ENCODE measurements around the gene NRG2.

The NRG2 gene

DNA sequence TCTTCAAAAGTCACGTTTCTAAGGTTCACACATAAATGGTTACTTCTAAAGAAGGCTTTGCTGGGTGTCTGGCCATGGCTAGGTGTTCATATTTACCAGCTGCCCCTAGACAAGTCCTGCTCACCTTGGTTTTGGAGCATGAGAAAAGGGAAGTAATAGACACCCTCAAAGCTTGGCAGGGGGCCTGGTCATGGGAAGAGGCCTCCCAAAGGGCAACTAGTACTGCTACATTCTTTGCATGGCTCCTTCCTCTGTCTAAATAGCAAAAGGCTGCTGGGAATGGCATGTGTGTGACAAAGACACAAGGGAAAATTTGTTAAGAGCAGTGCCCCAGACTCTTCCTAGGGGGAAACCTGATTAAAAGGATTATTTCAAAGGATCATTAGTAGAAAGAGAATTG lies 93.4 kb downstream of the NRG2 start:
- no peak for DNase-seq (ENCODE audit: low read depth, low spot score)

- no peak for DNase-seq (ENCODE audit: low read depth, low spot score)
Measured at GRCh38 chr5:139947727-139948126, 95.4 kb downstream of the NRG2 start.

DNA sequence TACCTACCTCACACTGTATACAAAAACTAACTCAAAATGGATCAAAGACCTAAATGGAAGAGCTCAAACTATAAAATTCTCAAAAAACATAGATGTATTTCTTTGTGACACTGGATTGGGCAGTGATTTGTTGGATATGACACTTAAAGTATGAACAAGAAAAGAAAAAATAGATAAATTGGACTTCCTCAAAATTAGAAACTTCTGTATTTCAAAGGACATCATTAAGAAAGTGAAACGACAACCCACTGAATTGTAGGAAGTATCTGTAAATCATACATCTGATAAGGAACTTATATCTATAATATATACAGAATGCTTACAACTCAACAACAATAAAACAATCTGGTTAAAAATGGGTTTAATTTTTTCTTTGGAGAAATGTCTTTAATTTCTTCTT lies 96.7 kb downstream of the NRG2 start:
- DNase-seq (ENCODE audit: low read depth, low spot score), result no peak

GRCh38 chr5:139946006-139946405 lies 97.1 kb downstream of the NRG2 start:
- DNase-seq (ENCODE audit: low read depth, low spot score), result no peak

DNA sequence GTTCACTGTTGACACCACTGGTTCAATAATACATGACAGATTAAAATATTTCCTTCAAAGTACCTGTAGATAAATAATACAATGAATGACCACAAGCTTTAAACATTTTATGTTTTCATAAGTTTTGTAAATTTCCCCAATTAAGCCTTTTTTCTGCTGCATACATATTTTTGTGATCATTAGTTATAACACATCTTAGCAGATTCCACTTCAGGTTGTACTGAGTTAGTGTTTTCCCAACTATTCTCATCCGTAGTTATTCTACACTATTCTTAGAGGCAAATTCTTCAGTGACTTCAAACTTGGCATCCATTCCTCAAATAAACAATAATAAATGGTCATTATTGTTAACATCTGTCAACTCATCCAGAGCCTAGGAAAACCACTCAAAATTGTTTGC lies 100.9 kb downstream of the NRG2 start:
- DNase-seq (ENCODE audit: low read depth, low spot score), result no peak

DNA sequence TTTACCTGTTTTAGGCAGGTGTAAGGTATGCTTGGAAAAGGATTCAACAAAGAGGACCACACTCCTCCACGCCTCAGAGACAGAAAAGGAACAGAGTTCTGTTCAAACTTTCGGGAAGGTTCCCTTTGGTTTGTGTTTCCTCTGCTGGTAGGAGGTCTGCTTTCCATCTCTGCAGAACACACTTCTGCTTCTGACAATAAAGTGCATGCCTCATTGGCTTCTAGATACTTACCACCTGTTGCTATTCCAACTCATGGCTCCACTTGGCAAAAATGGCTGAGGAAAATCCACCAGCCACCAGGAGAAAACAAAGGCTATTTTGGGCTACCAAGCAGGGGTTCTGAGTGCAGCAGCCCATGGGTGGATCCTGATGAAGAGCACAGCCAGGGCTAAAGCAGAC lies 112.7 kb downstream of the NRG2 start:
- no peak for DNase-seq (ENCODE audit: low read depth, low spot score)

GRCh38 chr5:139926797-139927503 lies 116.1 kb downstream of the NRG2 start:
- DNase-seq (ENCODE audit: low read depth, low spot score), result no peak

- DNase-seq (ENCODE audit: low read depth, low spot score), result no peak
Measured at GRCh38 chr5:139925650-139926640, 117.2 kb downstream of the NRG2 start.

GRCh38 chr5:139925216-139925562 lies 117.9 kb downstream of the NRG2 start:
- no peak for DNase-seq (ENCODE audit: low read depth, low spot score)

DNA sequence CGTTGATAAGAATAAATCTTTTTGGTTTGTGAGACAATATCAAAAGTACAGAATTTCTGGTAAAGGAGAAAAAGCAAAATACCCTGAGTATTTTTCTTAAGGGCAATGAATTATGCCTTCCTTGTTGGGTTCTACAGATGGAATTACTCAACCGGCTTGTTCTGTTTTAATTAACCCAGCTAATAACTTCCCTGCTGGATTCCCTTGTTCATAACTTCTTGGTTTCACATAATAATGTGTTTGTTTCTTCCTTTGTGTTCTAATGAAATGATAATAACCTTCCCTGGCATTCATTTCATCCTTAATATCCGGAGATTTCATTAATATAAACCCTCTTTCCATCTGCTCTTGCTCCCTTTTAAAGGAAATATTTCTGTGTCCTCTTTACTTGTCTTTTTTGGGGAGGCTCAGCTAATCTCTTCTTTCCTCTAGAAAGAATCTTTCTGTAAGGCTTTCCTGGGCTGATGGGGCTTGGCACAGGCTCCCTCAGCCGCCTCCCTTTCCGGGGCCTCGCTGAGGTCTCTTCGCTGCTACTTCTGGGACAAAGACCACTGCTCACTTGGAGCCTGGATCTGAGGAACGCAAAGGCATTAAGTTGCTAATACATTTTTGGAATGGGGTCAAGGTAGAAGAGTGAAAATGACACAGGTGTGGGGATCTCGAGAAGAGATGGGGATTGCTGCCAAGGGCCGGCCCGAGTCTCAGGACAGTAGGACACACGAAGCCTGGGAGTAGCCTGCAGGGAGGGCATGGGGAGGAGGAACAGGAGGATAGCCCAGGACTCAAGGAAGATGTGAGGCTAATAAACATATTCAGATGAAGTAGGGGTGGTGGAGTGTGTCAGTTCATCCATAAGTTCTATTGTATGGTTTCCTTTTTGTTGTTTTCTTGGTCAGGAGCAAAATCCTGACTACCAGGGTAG lies 118.5 kb downstream of the NRG2 start:
- DNase-seq (ENCODE audit: low read depth, low spot score), result no peak

GRCh38 chr5:139919308-139919707 lies 123.8 kb downstream of the NRG2 start:
- DNase-seq (ENCODE audit: low read depth, low spot score), result no peak

GRCh38 chr5:139915834-139916233 lies 127.3 kb downstream of the NRG2 start:
- no peak for DNase-seq (ENCODE audit: low read depth, low spot score)

DNA sequence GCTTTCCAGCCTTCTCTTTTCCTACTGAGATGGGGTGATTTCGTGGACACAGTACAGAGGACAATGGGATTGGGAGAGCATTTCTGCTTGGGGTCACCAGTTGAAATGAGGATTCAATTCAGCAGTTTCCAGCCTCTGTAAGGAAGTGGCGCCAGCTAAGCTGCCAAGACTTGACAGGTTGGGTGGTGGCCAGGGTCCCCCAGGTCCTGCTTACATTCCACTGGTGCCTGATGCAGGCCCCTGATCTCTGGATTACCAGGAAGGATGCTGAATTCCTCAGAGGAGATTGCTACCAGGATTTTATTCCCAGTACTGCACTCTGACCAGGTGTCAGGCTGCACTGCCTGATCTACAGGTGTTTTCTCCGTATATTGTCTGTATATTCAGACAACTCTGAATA lies 127.8 kb downstream of the NRG2 start:
- DNase-seq (ENCODE audit: low read depth, low spot score), result no peak

- no peak for DNase-seq (ENCODE audit: low read depth, low spot score)
Measured at GRCh38 chr5:139914218-139914807, 128.8 kb downstream of the NRG2 start.

DNA sequence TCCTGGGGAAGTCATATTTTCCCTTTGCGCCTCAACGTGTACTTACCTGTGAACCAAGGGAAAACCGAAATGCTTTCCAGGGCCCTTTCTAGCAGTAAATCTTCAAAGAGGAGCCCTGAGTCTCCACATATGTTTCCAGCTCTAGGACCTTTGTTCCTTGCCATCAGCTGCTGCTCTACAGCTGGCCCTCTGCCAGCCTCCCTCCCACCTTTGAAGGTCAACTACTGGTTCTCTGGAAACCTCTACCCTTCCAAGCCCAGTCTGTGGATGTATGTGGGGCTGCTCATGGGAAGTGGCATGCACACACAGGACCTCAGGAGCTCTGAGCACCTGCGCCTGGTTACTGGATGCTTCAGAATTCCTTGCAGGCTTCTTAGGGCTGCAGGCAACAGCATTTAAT lies 130.3 kb downstream of the NRG2 start:
- no peak for DNase-seq (ENCODE audit: low read depth, low spot score)

DNA sequence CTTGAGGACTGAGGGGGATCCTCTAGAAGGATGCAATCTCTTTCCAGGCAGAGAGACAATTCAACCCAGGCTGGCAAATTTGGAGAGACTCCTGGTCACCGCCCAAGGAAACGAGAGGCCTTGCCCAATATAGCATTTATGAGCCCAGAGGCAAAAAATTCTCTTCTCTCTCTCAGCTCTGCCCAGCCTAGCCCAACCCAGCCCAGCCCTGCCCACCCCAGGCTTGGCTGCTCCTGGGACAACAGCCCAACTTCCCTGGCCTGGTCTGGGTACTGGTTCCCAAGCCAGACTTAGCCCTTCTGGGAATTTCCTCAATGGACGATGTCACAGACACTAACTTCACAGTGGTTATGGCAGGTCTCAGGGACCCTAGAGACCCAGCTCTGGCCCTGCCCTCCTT lies 130.9 kb downstream of the NRG2 start:
- no peak for DNase-seq (ENCODE audit: low read depth, low spot score)

DNA sequence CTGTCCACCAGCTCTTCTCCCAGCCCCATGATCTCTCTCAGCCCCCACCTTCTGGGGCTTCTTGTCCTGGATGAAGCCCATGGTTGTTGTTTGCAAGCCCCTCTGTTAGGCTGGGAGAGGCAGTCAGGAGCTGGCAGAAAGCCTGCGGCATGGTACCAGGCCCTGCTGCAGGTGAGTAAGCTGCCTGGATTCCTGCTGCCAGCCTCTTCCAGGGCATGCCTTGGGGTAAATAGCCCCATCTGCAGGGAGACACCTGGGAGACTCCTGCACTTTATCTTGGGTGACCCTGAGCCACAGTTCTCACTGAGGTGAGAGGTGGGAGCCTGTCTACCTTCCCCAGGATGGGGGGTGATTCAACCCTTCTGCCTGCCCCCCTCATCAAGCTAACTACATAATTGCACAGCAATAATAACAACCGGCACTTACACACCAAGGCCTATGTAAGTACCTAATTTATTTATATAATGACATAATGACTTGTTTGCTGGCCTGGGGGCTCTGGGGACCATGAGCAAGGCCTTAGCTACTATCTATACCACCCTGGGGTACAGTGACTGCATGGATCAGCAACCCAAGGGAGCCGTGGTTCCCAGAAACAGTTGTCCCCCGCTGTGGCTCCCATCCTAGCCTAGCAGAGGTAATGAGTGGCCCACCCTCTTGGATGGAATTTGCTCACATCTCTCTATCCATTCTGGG lies 131.5 kb downstream of the NRG2 start:
- no peak for DNase-seq (ENCODE audit: low read depth, low spot score)

DNA sequence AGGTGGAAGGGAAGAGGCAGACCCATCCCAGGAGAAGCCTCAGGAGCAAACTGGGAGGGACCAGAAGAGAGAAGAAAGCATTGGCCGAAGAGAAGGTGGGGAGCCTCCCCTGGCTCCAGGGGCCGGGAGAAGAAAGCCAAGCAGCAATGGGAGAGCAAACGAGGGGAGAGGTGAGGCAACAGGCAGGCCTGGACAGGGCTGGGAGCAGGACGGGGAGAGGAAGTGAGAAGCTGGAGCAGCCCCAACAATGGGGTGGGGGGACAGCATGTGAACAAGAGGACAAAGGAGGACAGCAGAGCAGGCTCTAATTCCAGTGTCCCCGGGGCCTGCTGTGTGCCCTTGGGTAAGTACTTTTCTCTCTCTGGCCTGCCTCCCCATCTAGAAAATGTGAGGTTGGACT lies 132.2 kb downstream of the NRG2 start:
- DNase-seq (ENCODE audit: low read depth, low spot score), result no peak

DNA sequence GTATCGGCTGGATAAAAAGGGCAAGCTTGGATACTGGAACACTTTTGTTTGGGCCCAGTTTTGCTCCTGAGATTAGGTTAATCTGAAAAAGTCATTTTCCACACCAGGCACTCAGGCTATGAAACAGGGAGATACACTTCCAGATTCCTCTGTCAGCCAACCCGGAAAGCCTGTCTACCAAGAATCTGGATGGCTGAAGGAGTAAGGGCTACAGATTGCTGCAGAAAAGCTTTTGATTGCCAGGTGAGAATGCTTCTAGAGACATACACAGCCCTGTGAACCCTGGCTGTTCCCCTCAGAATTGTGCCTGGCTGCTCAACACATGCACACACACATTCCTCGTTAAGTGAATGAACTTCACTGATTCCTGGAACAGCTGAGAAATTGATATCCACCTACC lies 133.1 kb downstream of the NRG2 start:
- no peak for DNase-seq (ENCODE audit: low read depth, low spot score)

DNA sequence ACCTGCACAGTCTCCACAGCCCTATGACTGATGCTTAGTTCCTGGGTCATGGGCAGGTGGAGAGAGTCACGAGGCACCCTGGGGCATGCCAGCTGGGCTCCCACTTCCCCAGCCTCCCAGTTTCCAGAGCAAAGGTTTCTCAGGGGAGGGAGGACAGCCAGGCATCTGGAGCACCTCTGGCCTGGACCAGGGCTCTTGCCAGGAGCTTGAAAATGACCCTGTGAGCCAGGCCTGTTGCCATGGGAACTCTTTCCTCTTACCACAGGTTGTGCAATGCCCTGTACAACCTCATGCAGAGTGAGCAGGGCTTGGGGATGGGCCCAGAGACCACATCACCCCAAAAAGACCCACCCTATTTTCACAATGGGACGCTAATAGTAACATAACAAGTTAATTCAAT lies 134.3 kb downstream of the NRG2 start:
- no peak for DNase-seq (ENCODE audit: low read depth, low spot score)

DNA sequence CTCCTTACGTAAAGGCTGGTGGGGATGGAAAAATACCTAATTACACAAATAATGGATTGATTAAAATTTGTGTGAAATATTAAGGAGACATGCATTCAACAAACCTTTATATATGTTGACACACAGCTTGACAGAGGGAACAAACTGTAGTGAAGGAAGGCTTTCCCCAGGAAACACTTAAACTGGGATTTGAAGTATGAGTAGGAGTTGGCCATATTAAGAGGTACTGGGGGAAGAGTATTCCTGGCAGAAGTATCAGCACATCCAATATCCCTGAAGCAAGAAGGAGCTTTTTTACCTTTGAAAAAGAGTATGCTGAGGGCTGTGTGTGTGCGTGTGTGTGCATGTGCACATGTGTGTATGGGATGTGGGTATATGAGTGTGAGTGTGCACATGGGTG lies 136.4 kb downstream of the NRG2 start:
- no peak for DNase-seq (ENCODE audit: low read depth, low spot score)

Data from brain pericyte (primary cell).